ENCODE results near the gene MMRN1.

The MMRN1 gene

DNA sequence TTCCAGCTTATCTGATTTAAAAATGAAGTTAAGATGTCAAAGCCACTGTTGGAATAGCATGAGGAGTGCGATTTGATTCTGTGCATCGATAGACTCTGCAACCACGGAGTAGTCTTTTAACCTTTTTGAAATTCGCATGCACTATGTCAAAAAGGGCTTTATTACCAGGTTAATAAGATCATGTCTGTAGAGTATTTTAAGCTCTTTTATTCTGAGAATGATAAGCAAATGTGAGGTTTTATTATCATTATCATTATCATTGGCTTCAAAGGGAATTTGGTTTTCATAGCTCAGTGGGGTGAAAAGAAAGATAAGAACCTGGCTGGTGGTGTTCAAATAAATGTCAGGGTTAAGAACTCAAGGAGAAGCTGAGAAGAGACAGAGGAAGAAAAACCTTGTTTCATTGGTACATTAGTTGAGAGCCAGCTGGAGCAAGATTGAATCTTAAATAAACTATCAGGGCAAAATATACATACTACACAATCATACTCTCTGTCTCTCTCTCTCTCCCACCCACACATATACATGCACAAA is 102.6 kb downstream of the MMRN1 start:
- DNase-seq = no peak

DNA sequence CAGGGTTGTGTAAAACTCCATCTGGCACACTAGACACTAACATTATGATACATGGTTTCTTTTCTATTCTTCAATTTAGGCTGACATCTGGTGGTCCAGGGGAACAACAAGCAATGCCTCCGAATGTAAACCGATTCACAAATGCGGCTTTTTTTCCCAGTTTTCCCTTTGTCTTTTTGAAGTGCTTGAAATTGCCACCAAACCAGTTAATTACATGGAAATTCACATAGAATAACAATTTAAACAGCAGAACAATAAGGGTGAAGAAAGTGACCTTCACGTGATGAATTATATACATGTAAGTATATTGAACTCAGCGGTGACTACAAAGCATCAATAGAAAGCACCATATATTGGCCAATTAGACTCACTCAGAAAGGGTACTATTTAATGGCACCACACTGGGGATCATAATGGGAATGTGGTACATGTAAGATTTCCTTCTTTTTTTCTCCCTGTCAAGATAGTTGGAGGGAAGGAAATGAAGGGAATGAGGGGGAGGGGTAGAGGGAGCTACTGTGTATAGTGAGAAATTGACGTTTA is 103.9 kb downstream of the MMRN1 start:
- no peak for DNase-seq

DNA sequence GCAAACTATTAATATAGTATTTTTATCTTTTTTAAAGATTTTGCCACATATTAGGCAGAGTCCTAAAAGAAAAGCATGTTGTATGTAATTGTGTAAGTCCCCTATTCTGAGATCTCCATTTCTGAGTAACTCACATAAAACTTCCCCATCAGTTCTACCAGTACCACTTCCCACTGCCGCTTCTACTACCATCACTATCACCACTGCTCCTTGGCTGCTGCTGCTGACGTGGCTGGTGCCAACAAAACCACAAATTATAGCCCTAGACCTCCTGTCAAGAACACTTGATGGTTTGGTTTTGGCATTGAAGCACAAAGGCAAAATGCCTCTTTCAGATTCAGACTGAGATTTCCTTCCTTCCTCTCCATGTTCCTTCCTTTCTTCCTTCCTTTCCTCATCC is 106.4 kb downstream of the MMRN1 start:
- no peak for DNase-seq

DNA sequence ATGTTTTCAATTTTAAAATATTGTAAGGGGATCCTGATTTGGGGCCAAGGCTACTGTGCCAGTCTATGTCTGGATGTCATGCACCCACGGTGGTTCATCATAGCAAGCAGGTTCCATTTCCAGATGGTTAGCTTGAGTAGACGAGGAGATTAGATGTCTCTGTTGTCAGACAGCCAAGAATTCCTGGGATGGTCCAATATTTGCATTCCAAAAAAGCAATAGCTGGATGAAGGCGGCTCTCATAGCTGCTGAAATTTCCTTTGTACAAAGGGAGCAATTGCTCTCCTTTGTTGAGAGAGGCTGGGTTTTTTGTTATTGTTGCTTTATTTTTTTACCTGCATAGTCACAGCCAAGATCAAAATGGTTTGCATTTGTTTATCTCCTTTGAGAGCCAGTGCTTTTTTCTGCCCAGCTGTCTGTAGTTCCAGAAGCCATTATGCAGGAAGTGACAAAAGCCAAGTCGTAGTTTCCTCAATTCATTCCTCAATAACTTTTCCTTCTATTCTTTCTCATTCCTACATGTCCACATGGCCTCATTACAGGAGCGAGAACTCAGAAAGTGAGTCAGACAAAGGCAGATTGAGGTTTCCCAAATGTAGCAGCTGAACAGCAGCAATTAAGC is 107.9 kb downstream of the MMRN1 start:
- DNase-seq = no peak
